Neural progenitor cell (in vitro differentiated cells): Measurements from ENCODE around the gene ZNF506.

Experiments
- CTCF ChIP-seq: fragments of 200-600 bp; sonication (generic); IDR thresholded peaks from 2 replicates; pipeline ENCODE4 v1.5.1; 2017; ENCODE audit warnings: antibody characterized with exemption, mild to moderate bottlenecking
- EZH2 ChIP-seq: fragments of 200-600 bp; sonication (generic); IDR thresholded peaks from 2 replicates; pipeline ENCODE4 v1.6.1; 2017; ENCODE audit warnings: antibody characterized with exemption, mild to moderate bottlenecking, moderate library complexity
- EZH2phosphoT487 ChIP-seq: fragments of 200-600 bp; sonication (generic); IDR thresholded peaks from 2 replicates; pipeline ENCODE4 v1.6.1; 2017; ENCODE audit warnings: antibody characterized with exemption

DNA sequence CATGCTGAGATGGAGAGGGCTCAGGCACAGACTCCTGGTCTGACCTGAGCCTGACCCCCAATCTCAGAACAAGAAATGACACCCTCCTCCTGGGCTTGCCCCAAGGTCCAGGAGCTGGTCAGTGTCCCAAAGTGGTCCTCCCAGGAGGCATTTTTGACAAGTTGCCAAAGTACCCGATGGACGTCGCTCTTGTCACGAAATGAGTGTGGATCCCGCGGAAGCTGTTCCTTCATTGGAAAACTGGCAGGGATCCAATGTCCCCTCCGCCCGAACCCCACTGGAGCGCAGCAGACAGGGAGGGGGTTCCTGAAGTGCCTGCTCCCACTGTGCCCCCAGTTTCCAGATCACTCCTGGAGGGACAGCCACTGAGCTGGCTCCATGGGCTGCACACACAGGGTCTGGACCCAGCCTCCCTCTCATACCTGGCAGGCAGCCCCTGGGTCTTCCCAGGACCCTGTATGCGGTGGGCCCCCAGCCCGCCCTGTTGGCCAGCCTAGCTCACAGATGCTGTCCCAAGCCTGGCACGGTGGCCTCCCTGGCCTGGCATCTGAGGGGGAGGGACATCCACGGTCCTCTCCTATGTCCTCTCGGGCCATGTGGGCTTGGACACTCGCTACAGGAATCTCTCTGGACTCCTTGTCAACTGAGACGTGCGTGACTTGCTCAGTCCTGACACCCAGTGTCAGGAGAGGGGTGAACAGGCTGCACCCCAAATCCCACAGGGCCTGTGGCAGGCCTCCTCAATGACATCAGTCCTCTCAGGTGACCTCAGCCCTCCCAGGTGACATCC is 75.9 kb downstream of the ZNF506 start:
- TF ChIP-seq CTCF = no peak
- no peak for TF ChIP-seq EZH2
- TF ChIP-seq EZH2phosphoT487 = no peak
